ENCODE results near the gene ACOT12.
"Not testable (repeated sequence)": the region's sequence is repeated elsewhere in the genome, so short reads cannot be mapped to it uniquely, and the experiment has no call there.

Gene ACOT12

DNA sequence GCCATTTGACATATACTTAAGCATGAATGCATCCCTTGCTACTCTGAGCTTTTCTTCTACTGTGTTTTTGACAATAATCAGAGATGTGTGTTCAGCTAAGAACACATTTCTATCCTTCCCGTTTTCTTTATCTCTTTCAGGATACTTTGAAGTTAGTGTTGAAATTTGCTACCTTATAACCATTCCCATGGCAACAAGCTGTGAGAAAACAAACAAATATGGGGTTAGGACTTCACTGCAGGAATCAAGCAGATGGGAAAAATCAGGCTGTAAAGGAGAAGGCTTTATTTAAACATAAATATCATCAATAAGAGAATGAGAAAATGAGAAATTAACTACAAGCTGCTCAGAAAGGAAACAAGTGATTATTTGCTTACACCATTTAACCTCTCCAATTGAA is 57.4 kb downstream of the ACOT12 start:
- no peak for DNase-seq

DNA sequence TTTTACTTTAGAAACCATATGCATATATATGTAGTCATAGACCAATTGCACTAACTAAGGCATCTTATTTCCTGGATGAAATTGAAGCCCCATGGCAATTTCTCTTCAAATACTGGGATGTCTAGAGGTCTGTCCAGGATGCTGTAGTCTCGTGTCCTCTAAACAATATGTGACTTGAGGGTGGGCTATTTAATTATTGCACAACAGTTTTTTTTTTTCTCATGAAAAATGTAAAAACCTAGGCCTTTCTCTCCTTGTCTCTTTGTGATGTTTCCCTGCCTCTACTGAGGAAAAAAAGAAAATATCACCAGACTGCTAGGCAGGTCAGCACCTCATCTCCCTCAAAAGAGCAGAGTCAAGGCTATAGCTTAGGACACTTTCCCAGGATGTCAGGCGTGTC is 58.0 kb downstream of the ACOT12 start:
- DNase-seq, result no peak

DNA sequence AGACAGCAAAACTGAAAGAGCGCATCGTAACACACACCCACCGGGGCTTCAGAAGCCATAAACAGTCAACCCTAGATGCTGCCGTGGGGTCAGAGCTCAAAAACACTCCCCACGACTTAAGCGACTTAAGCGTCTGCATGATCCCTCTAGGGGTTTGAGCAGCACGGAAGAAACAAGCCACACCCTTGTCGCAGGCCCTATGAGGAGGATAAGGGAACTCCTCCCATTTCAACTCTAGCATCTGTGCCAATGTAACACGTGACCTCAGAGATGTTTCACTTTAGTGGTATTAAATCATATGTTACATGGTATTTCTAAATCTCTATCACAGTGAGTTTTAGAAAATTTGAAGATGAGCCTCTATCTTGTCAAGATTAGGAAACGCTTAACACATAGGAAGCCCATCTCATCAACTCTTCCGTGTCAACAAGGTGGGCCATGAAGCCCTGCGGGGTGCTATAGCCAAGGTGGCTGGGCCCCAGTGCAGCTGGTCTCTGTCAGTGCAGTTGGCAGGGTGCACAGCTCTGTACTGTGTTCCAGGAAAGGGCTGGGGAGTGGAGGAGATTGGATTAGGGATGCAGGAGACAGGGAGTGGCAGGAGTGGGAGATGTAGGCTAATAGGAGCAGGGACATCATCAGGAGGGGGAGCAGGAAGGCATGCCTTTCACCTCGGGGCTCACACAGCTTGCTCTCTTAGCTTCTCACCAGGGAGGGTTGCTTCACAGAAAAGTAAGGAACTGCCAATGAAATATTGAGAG is 59.5 kb downstream of the ACOT12 start:
- DNase-seq, result no peak

DNA sequence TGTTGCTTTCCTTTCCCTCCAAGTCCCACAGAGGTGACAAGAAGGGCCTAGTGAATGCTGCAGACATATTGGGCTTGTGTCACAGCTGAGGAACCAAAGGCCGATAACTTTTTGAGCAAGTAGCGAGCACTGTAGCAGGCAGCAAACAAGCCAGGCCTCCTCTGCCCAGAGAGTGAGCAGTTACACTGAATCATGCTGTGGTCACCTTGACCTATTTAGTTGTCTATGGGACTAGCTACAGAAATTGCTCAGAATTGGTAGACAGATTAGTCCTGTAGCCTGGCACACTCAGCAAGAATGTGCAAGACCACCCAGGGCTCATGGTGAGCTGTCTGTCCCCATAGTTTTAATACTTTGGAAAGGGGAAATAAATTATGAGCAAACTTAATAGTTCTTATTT is 67.4 kb downstream of the ACOT12 start:
- no peak for DNase-seq

DNA sequence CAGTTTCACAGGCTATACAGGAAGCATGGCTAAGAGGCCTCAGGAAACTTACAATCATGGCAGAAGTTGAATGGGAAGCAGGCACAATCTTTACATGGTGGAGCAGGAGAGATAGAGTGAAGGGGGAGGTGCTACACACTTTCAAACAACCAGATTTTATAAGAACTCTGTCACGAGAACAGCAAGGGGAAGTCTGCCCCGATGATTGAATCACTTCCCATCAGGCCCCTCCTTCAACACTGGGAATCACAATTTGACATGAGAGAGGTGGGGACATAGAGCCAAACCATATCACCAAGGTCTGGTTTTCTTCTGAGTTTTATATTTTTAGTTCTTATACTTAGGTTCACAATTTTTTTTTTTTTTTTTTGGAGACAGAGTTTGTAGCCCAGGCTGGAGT is 76.4 kb downstream of the ACOT12 start:
- no peak for DNase-seq

DNA sequence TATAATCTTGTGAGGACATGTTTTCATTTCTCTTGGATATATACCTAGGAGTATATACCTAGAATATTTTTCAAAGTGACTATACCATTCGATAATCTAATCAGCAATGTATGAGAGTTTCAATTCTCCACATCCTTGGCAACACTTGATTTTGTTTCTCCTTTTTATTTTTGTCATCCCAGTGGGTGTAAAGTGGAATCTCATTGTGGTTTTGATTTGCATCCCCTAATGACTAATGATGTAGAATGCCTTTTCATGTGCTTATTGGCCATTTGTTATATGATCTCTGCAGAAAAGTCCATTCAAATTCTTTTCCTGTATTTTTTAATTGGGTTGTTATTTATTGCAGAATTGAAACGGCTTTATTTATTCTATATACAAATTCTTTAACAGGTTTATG is 77.4 kb downstream of the ACOT12 start:
- no peak for DNase-seq

DNA sequence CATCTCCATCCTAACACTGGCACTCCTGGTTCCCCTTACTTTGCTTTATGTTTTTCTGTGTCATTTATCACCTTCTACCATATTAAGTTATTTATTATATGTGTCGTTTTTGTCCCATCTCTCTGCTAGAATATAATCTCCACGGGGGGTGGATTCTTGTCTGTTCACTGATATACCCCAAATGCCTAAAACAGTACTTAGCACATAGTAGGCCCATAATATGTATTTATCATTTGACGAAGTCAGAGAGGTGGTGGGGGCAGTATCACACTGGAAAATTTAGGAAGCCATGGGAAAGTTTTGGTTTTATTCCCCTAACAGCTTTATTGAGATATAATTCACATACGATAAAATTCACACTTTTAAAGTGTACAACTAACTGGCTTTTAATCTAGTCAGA is 78.1 kb downstream of the ACOT12 start:
- DNase-seq, result no peak

DNA sequence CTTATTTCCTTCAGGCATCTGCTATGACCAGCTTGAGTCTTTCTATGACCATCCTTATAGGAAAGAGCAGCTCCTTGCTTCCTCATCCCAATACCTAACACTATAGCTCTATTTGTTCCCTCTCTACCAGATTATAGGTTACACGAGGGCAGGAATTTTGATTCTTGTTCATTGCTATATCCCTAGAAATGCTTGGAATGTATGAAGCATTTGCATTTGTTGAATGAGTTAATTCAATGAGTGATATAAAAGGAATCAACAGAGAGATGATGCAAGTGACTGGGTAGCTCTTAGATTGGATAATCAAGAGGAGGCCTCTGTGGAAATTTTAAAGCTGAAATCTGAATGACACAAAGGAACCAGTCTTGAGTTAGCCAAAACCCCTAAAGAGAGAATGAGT is 78.6 kb downstream of the ACOT12 start:
- no peak for DNase-seq

DNA sequence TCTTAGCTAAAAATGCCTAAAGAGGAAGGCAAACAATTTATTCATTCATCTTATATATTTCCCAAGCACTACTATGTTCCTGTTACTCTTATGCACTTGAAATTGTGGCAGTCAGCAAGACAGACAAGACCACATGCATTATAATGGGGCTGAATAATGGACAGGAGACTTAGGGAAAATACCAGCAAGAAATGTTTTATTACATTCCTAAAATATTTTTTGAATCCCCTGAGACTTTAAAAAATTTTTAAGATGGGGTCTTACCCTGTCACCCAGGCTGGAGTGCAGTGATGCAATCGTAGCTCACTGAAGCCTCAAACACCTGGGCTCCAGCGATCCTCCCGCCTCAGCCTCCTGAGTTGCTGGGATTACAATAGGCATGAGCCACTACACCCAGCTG is 79.4 kb downstream of the ACOT12 start:
- no peak for DNase-seq

DNA sequence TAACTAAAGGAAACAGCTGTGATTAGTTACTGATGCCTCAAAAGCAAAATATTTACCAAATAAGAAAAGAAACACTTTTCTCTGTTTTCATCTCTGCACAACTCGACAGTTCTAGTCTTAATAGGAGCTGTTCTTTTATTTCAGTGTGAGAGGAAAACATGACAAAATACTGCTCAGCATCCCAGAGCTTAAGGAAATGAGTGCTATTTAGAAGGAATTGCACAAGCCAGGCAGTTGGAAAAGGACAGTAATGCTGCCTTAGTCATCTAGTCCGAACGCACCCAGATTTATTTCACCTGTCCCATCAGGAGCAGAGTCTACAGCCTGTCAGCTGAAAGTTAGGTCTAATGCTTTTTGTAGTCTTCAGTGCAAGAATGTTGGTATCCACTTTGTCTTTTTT is 80.2 kb downstream of the ACOT12 start:
- DNase-seq, result no peak

DNA sequence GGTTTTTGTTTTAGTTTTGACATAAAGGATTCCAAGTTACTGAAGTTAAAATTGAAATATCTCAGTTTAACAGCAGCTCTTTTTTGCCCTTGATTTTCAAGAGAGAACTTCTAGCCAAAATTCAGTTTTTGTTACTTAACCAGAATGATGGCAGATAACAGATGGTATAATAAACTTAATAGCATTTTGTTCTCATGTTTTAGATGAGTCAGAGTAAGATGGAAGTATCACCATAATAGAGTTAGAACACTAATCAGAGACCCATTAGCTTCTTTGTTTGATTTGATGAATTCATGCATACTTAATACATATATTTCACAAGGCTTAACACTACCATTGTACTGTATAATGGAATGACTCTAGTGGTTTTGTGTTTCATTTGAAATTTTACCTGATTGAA is 80.7 kb downstream of the ACOT12 start:
- no peak for DNase-seq

DNA sequence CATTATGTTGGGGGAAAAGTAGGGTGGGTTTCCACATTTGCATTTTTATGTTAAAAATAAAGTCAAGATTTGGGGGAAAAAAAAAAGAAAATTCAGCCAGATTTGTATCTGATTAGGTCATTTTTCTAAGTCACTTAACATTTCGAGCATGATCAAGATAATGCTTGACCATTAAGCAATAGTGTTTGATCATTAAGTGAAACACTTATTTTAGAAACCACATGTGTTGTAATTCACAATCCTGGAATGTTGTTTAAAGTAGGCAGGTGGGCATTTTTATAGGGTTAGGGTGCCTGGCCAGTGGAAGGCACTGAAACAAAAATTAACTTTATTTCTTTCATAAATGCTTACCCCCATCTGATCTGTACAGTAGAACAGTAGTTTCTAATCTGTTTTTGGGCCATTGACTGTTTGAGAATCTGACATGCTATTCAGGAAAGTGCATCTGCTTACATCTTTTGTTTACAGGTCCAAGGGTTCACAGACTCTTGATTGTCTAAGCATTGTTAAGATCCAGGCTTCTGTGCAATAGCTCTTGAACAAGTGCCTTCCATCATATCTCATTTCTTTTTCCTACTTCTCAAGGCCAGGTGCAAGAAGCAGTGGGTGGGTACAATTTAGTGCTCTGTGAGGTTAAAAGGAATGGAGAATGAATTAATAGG is 83.4 kb downstream of the ACOT12 start:
- DNase-seq, result no peak

DNA sequence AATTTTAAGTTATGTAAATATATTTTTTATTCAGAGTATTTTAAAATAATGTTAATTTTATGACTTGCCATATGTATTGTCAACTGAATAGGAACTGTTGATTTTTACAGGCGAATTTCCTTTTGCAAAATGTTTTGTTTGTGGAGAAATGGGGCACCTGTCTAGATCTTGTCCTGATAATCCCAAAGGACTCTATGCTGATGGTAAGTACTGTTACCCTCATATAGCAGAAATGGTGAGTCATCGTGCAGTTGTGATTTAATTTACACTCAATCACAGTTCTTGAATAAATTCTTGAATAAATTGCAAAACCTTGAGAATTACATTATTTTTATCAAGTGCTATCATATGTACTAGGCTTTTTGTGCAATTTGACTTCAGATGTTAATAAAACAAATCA is 85.1 kb downstream of the ACOT12 start:
- no peak for DNase-seq

DNA sequence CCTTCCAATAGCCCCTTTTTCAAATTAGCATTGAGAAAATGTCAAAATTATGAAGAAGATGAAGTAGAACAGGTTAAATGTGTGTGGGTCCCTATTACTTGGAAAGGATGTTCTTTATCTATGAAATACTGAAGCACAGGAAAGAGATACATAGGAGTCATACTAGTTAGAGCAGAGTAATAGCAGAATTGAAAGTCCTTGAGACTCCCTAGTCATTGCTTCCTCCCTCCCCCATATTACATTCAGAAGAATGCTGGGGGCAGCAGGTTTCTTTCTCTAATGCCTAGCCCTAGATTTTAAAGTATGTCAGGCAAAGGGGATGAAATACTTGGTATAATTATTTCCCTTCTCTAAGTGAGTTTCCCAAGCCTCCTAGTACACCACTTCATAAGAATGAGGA is 88.1 kb downstream of the ACOT12 start:
- DNase-seq, result no peak

DNA sequence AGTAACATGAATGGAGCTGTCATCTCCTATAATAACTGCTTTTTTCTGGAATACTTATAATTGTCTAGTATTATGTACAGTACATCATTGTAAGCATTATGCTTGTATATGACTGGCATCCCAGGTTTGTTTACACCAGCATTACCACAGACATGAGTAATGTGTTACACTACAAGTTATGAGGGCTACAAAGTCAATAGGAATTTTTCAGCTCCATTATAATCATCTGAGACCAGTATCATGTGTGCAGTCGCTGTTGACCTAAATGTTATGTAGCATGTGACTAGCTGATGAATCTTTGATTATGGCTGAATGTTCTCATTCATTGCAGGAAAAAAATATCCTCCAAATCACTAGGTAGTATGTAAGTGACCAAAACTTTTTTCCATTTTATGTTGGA is 90.4 kb downstream of the ACOT12 start:
- DNase-seq, result no peak

DNA sequence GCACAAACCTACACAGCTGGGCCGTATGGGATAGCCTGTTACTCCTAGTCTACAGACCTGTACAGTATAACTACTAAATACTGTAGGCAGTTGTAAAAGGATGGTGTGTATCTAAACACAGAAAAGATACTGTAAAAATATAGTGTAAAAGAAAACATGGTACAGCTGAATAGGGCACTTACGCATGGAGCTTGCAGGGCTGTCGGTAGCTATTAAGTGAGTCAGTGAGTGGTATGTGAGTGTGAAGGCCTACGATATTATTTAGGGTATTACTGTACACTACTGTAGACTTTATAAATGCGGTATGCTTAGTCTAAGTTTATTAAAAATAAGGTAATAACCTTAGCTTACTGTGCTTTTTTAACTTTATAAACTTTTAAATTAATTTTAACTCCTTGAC is 91.3 kb downstream of the ACOT12 start:
- no peak for DNase-seq

DNA sequence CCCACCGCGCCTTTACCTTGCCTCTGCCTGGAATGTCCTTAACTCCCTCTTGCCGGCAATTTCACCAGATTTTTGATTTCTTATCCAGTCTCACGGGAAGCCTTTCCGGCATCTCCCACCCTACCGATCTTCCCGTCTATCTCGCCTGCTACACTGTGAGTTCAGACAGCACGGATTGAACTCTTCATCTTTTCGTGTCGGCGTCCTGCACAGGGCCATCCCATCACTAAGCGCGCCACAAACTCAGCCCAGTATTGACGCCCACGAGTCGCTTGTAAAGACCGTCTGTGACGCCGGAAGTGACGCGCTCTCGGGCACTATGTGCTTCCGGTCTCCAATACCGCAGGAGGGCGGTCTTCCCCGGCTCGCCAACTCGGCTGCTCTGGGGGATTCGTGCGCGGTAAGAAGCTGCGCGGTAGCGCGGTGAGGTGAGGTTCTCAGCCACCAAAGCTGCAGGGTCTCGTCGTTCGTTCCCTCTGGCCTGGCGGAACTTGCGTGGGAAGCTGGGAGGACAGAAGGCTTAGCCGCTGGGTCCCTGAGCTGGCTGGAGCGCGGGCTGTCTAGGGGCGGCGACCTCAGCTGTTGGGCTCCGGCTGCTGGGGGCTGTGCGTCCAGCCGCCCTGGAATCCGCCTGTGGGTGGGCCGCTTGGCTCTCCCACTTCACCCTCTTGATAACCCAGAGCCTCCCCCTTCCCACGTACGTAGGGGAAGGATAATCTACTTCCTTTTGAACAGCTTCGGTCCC is 92.5 kb downstream of the ACOT12 start, which contains the start of gene ZCCHC9:
TSS of gene ZCCHC9 (plus strand) at position 317 of the 745 bp plus-strand sequence. CDS start 3,171 bp downstream, outside the sequence.
- DNase-seq, result peak; percentile 87

DNA sequence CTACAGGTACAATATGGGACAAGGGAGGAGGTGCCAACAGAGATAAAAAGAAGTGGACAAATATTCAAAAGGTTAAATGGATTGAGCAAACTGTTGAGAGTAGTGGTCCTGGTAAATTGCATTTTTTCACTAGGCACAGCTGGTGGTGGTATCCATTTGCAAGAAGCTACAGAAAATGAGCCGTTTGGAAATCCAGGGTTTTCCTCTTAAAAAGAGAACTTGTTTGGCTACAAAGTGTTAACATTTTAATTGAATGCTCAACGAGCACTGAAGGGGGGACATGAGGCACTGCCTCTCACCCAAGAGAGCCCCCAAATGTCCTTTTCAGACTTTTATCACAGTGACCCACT is 93.0 kb downstream of the ACOT12 start:
- no peak for DNase-seq

DNA sequence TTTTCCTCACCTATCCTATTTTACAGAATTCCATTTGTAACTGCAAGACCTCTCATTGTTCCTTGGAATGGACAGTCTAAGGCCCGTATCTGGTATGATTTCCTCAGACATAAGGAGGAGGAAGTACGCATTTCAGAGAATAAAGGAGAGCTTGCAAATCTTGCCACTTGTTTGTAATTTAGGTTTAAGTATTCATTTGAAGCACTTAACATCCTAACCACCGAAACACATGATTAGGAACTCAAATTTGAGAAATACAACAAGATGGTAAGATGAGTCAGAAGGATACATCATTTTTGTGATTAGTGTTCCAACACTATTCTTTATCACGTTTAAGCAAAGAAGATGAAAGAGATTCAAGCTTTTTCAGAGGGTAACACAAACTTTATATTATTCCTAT is 96.4 kb downstream of the ACOT12 start:
- no peak for DNase-seq

DNA sequence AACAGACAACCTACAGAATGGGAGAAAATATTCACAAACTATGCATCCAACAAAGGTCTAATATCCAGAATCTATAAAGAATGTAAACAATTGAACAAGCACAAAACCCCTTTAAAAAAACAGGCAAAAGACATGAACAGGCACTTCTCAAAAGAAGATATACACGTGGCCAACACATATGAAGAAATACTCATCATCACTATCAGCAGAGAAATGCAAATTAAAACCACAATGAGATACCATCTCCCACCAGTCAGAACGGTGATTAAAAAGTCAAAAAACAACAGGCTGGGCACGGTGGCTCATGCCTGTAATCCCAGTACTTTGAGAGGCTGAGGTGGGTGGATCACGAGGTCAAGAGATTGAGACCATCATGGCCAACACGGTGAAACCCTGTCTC is 99.9 kb downstream of the ACOT12 start:
- DNase-seq, result not testable (repeated sequence)

DNA sequence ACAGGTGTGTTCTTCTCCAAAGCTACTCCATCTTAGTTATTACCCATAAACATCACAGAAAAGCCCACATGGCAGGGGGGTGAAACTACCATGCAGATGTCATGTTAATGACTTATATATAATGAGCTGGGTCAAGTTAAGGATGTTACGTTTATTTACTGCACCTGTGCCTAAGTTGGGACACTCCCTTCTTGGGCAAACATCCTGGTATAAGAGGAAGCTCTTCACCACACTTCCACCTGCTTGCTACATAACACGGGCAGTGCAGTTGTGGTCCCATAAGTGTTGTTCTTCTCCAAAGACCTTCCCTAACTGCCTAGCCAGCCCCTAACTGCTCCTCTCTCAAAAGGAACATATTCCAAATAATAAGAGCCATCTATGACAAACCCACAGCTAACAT is 101.8 kb downstream of the ACOT12 start:
- DNase-seq, result no peak

DNA sequence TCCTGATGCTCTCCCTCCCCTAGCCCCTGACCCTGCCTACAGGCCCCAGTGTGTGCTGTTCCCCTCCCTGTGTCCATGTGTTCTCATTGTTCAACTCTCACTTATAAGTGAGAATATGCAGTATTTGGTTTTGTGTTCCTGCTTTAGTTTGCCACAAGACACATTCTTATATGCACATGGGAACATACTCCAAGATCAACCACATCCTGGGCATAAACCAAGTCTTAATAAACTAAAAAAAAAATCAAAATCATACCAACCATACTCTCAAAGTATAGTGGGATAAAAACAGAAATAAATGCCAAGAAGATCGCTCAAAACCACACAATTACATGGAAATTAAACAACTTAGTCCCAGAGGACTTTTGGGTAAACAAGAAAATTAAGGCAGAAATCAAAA is 103.8 kb downstream of the ACOT12 start:
- no peak for DNase-seq

DNA sequence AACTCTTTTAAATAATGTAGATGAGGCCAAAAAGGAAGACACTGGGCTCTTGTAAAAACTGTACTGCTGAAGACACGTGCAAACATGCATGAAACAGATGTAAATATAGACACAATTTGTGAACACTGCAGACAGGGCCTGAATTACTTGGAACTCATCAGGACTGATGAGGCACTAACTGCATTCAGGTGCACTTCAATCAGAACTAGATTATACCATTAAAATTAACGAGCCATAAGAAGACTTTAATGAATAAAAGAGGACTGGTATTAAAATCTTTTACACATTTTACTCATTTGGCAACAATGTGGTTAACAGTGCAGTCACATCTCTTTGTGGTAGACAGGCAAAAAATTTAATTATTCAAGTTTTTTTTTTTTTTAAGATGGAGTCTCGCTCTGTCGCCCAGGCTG is 105.9 kb downstream of the ACOT12 start:
- no peak for DNase-seq

DNA sequence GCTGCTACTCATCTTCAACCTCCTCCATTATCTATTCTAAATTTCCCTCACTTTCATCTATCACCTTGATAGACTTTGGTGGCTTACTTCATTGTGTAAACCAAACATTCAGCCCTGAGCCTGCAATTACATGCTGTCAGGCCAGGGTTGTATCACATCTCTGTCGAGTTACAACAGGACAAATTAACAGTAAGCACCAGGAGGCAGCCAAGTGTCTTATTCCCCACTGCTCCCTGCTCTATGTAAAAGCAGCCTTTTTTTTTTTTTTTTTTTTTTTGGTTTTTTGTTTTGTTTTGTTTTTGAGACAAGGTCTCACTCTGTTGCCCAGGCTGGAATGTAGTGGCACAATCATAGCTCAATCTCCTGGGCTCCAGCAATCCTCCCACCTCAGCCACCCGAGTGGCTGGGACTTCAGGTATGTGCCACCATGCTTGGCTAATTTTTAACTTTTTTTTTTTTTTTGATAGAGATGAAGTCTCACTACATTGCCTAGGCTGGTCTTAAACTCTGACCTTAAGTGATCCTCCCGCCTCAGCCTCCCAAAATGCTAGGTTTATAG is 107.8 kb downstream of the ACOT12 start:
- peak; percentile 49 for DNase-seq

Measured in kidney glomerular epithelial cell (primary cell).